HFFc6 (cell line): ENCODE measurements around the gene GGA1. TPM values are rescaled to one million over a fixed set of nuclear protein-coding genes. Genes with fewer than 3 reads are reported as not detected.

Experiments
- DNase-seq: peaks from one replicate; pipeline ENCODE4 v3.0.0-alpha.2; 2018
- H3K27ac Mint-ChIP-seq: 2 replicates; pipeline ENCODE4 v1.8.0; 2020; ENCODE audit warnings: mild to moderate bottlenecking, mixed read lengths
- H3K27me3 Mint-ChIP-seq: 2 replicates; pipeline ENCODE4 v1.8.0; 2021; ENCODE audit warnings: mild to moderate bottlenecking, moderate library complexity, mixed read lengths; ENCODE audit not compliant: insufficient read depth
- H3K36me3 Mint-ChIP-seq: 2 replicates; pipeline ENCODE4 v1.8.0; 2021; ENCODE audit warnings: low read depth, mixed read lengths
- H3K4me1 Mint-ChIP-seq: 2 replicates; pipeline ENCODE4 v1.8.0; 2020; ENCODE audit warnings: low read depth, mixed read lengths
- H3K4me3 Mint-ChIP-seq: 2 replicates; pipeline ENCODE4 v1.8.0; 2020; ENCODE audit warnings: mild to moderate bottlenecking, moderate library complexity, mixed read lengths
- H3K9me3 Mint-ChIP-seq: 2 replicates; pipeline ENCODE4 v1.8.0; 2020; ENCODE audit warnings: mild to moderate bottlenecking, mixed read lengths
- CTCF ChIP-seq: fragments of 200-600 bp; sonication (generic); IDR thresholded peaks from 2 replicates; pipeline ENCODE4 v1.5.0; 2021; ENCODE audit warnings: antibody characterized with exemption, mild to moderate bottlenecking
- total RNA-seq, 6 experiments: library from RNA; stranded (reverse); fragmentation: NEBNext Ultra II Directional; extraction: Animal tissue kit (Norgen Biotek cat#: 25700); gene quantifications; 2 replicates in 1 of 6; 3 replicates in 5 of 6; pipeline ENCODE4 v1.2.3, GENCODE V29; 2021

Gene GGA1
- total RNA-seq, 6 experiments from 2014 or later: 37.5 to 45.4 (median 41.5) TPM

- H3K27me3 Mint-ChIP-seq: no peaks in the 10 kb centered on the region
- H3K4me1 Mint-ChIP-seq: peaks cover 6% of the 10 kb centered on the region; the same call in 1 of the 2 replicates
- H3K9me3 Mint-ChIP-seq: no peaks in the 10 kb centered on the region
- H3K27ac Mint-ChIP-seq: no peak overlapping the region
- H3K36me3 Mint-ChIP-seq: peaks cover 4% of the 10 kb centered on the region; the same call in 1 of the 2 replicates
- H3K4me3 Mint-ChIP-seq: no peak overlapping the region
- no peak for DNase-seq
- TF ChIP-seq CTCF: no peak
Measured at GRCh38 chr22:37616201-37617083, 7.8 kb downstream of the GGA1 start.

- H3K4me1 Mint-ChIP-seq: peaks cover 6% of the 10 kb centered on the region; the same call in 1 of the 2 replicates
- H3K27me3 Mint-ChIP-seq: no peaks in the 10 kb centered on the region
- no peak for TF ChIP-seq CTCF
- H3K4me3 Mint-ChIP-seq: no peak overlapping the region
- H3K27ac Mint-ChIP-seq: no peak overlapping the region
- peaks cover 4% of the 10 kb centered on the region; the same call in 1 of the 2 replicates for H3K36me3 Mint-ChIP-seq
- DNase-seq: no peak
- no peaks in the 10 kb centered on the region for H3K9me3 Mint-ChIP-seq
Measured at GRCh38 chr22:37617431-37617830, 8.8 kb downstream of the GGA1 start.

GRCh38 chr22:37618072-37618656 is 9.5 kb downstream of the GGA1 start:
- no peaks in the 10 kb centered on the region for H3K9me3 Mint-ChIP-seq
- peaks cover 4% of the 10 kb centered on the region; the same call in 1 of the 2 replicates for H3K36me3 Mint-ChIP-seq
- DNase-seq: no peak
- H3K27ac Mint-ChIP-seq: no peak overlapping the region
- no peaks in the 10 kb centered on the region for H3K27me3 Mint-ChIP-seq
- H3K4me1 Mint-ChIP-seq: peaks cover 6% of the 10 kb centered on the region; the same call in 1 of the 2 replicates
- TF ChIP-seq CTCF: no peak
- H3K4me3 Mint-ChIP-seq: no peak overlapping the region

- no peaks in the 10 kb centered on the region for H3K9me3 Mint-ChIP-seq
- no peaks in the 10 kb centered on the region for H3K27me3 Mint-ChIP-seq
- no peak overlapping the region for H3K4me3 Mint-ChIP-seq
- H3K4me1 Mint-ChIP-seq: peaks cover 4% of the 10 kb centered on the region
- TF ChIP-seq CTCF: no peak
- no peak overlapping the region for H3K27ac Mint-ChIP-seq
- DNase-seq: no peak
- peaks cover 7% of the 10 kb centered on the region for H3K36me3 Mint-ChIP-seq
Measured at GRCh38 chr22:37618674-37619073, 10.0 kb downstream of the GGA1 start.

GRCh38 chr22:37619991-37620390 is 11.4 kb downstream of the GGA1 start:
- no peaks in the 10 kb centered on the region for H3K9me3 Mint-ChIP-seq
- H3K27ac Mint-ChIP-seq: no peak overlapping the region
- peaks cover 2% of the 10 kb centered on the region; the same call in 1 of the 2 replicates for H3K27me3 Mint-ChIP-seq
- H3K4me1 Mint-ChIP-seq: peaks cover 5% of the 10 kb centered on the region
- no peak for TF ChIP-seq CTCF
- H3K4me3 Mint-ChIP-seq: no peak overlapping the region
- DNase-seq: no peak
- H3K36me3 Mint-ChIP-seq: peaks cover 9% of the 10 kb centered on the region
